ENCODE data around the gene KCNMA1.

- TF ChIP-seq, protein P1, sequence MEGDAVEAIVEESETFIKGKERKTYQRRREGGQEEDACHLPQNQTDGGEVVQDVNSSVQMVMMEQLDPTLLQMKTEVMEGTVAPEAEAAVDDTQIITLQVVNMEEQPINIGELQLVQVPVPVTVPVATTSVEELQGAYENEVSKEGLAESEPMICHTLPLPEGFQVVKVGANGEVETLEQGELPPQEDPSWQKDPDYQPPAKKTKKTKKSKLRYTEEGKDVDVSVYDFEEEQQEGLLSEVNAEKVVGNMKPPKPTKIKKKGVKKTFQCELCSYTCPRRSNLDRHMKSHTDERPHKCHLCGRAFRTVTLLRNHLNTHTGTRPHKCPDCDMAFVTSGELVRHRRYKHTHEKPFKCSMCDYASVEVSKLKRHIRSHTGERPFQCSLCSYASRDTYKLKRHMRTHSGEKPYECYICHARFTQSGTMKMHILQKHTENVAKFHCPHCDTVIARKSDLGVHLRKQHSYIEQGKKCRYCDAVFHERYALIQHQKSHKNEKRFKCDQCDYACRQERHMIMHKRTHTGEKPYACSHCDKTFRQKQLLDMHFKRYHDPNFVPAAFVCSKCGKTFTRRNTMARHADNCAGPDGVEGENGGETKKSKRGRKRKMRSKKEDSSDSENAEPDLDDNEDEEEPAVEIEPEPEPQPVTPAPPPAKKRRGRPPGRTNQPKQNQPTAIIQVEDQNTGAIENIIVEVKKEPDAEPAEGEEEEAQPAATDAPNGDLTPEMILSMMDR (IDR thresholded peaks at IDR 0.05; ENCODE audit: insufficient read depth, low read length, poor library complexity, severe bottlenecking), result no peak
- no peak for TF ChIP-seq EZH2phosphoT487 (conservative IDR thresholded peaks at IDR 0.05; ENCODE audit: low read length)
These were observed 592.5 kb downstream of the KCNMA1 start for GRCh38 chr10:77045085-77045484.

Data from SU-DHL-6 (cell line).